Measurements from ENCODE around the gene KCNE4. TPM values are rescaled to one million over a fixed set of nuclear protein-coding genes. Genes with fewer than 3 reads are reported as not detected.
A peak's percentile ranks its signal among the peaks of the same experiment; 100 is the strongest.

KCNE4 gene
- total and polyA plus RNA-seq, 2 donors (not counting 1 experiment from before 2014, with no cell fraction given) = 17.8 to 25.3 TPM

- DNase-seq (ENCODE audit: low read depth in 2 of 2) = no peak
- no peak overlapping the region for H3K9ac ChIP-seq (ENCODE audit: insufficient read depth, low read length)
- H3K4me1 ChIP-seq (ENCODE audit: control insufficient read depth, extremely low read depth, insufficient read depth, low read length) = peaks cover 17% of the 10 kb centered on the region
Measured at GRCh38 chr2:223042284-223042683, 9.7 kb upstream of the KCNE4 start.

GRCh38 chr2:223042704-223043118 lies 9.3 kb upstream of the KCNE4 start:
- H3K9ac ChIP-seq (ENCODE audit: insufficient read depth, low read length) = no peak overlapping the region
- no peaks in the 10 kb centered on the region for H3K79me2 ChIP-seq (ENCODE audit: control insufficient read depth, insufficient read depth, low read length)
- no peak overlapping the region for H3K4me3 ChIP-seq (replicated peaks in 1 of 4; ENCODE audit: control extremely low read depth in 1 of 4, insufficient read depth in 1 of 4, low read depth in 3 of 4, low read length in 4 of 4)
- DNase-seq (ENCODE audit: low read depth in 2 of 2) = peak; percentile 35 to 55
- no peak overlapping the region for H2AFZ ChIP-seq (ENCODE audit: low read length)
- no peaks in the 10 kb centered on the region for H3K36me3 ChIP-seq (ENCODE audit: control insufficient read depth, insufficient read depth, low read length)
- H4K20me1 ChIP-seq (ENCODE audit: control insufficient read depth, extremely low read depth, insufficient read depth, low read length) = no peaks in the 10 kb centered on the region
- H3K9me3 ChIP-seq (ENCODE audit: control insufficient read depth, insufficient read depth, low read depth, low read length) = no peaks in the 10 kb centered on the region
- no peak for TF ChIP-seq CTCF (conservative IDR thresholded peaks at IDR 0.05 in 1 of 2, IDR thresholded peaks at IDR 0.05 in 1 of 2; ENCODE audit: low read depth in 1 of 2, low read length in 2 of 2)
- no peak overlapping the region for H3K4me2 ChIP-seq (ENCODE audit: extremely low read depth, insufficient read depth, low read length)
- H3K27me3 ChIP-seq (ENCODE audit: control insufficient read depth, insufficient read depth, low read length) = no peaks in the 10 kb centered on the region
- peak overlapping the region; percentile 59 for H3K27ac ChIP-seq (ENCODE audit: insufficient read depth, low read length)
- H3K4me1 ChIP-seq (ENCODE audit: control insufficient read depth, extremely low read depth, insufficient read depth, low read length) = peaks cover 17% of the 10 kb centered on the region

More at GRCh38 chr2:223042284-223042683, 9.7 kb upstream of the KCNE4 start:
- H3K79me2 ChIP-seq (ENCODE audit: control insufficient read depth, insufficient read depth, low read length) = no peaks in the 10 kb centered on the region
- H3K9me3 ChIP-seq (ENCODE audit: control insufficient read depth, insufficient read depth, low read depth, low read length) = no peaks in the 10 kb centered on the region
- H4K20me1 ChIP-seq (ENCODE audit: control insufficient read depth, extremely low read depth, insufficient read depth, low read length) = no peaks in the 10 kb centered on the region
- no peak overlapping the region for H3K4me3 ChIP-seq (replicated peaks in 1 of 4; ENCODE audit: control extremely low read depth in 1 of 4, insufficient read depth in 1 of 4, low read depth in 3 of 4, low read length in 4 of 4)
- TF ChIP-seq CTCF (conservative IDR thresholded peaks at IDR 0.05 in 1 of 2, IDR thresholded peaks at IDR 0.05 in 1 of 2; ENCODE audit: low read depth in 1 of 2, low read length in 2 of 2) (no peak), EZH2 (IDR thresholded peaks at IDR 0.05; ENCODE audit: low read length, missing control alignments) (no peak)
- H2AFZ ChIP-seq (ENCODE audit: low read length) = no peak overlapping the region
- peak overlapping the region; percentile 59 for H3K27ac ChIP-seq (ENCODE audit: insufficient read depth, low read length)
- H3K4me2 ChIP-seq (ENCODE audit: extremely low read depth, insufficient read depth, low read length) = no peak overlapping the region
- no peaks in the 10 kb centered on the region for H3K27me3 ChIP-seq (ENCODE audit: control insufficient read depth, insufficient read depth, low read length)
- no peaks in the 10 kb centered on the region for H3K36me3 ChIP-seq (ENCODE audit: control insufficient read depth, insufficient read depth, low read length)

- DNase-seq (ENCODE audit: low read depth in 2 of 2) = no peak
- Histone ChIP-seq H4K20me1 (ENCODE audit: control insufficient read depth, extremely low read depth, insufficient read depth, low read length) (no peaks in the 10 kb centered on the region), H3K4me3 (replicated peaks in 1 of 4; ENCODE audit: control extremely low read depth in 1 of 4, insufficient read depth in 1 of 4, low read depth in 3 of 4, low read length in 4 of 4) (no peak overlapping the region), H2AFZ (ENCODE audit: low read length) (no peak overlapping the region), H3K4me1 (ENCODE audit: control insufficient read depth, extremely low read depth, insufficient read depth, low read length) (peaks cover 22% of the 10 kb centered on the region), H3K27ac (ENCODE audit: insufficient read depth, low read length) (peak overlapping the region; percentile 59), H3K4me2 (ENCODE audit: extremely low read depth, insufficient read depth, low read length) (no peak overlapping the region), H3K9me3 (ENCODE audit: control insufficient read depth, insufficient read depth, low read depth, low read length) (no peaks in the 10 kb centered on the region), H3K9ac (ENCODE audit: insufficient read depth, low read length) (no peak overlapping the region), H3K36me3 (ENCODE audit: control insufficient read depth, insufficient read depth, low read length) (no peaks in the 10 kb centered on the region), H3K79me2 (ENCODE audit: control insufficient read depth, insufficient read depth, low read length) (no peaks in the 10 kb centered on the region), H3K27me3 (ENCODE audit: control insufficient read depth, insufficient read depth, low read length) (no peaks in the 10 kb centered on the region)
- TF ChIP-seq EZH2 (IDR thresholded peaks at IDR 0.05; ENCODE audit: low read length, missing control alignments) (no peak), CTCF (conservative IDR thresholded peaks at IDR 0.05 in 1 of 2, IDR thresholded peaks at IDR 0.05 in 1 of 2; ENCODE audit: low read depth in 1 of 2, low read length in 2 of 2) (no peak)
Measured at GRCh38 chr2:223043164-223043941, 8.6 kb upstream of the KCNE4 start.

Data from fibroblast of lung (primary cell).